Psoas muscle (tissue), 8 donors: Measurements from ENCODE around the gene MGLL. TPM values are rescaled to one million over a fixed set of nuclear protein-coding genes. Genes with fewer than 3 reads are reported as not detected.
A peak's percentile ranks its signal among the peaks of the same experiment; 100 is the strongest.

Experiments used
- ATAC-seq, 4 donors: fragments of 200-7000 bp; cut with Tn5 transposase; one replicate each; pipeline ENCODE4 v1.9.1; 2020; ENCODE audit warnings: moderate library complexity in 3 of 4, mild to moderate bottlenecking in 2 of 4
- DNase-seq, 2 donors: peaks; one replicate each; pipeline ENCODE4 v3.0.0-alpha.2; 2020
- H3K27ac ChIP-seq: fragments of 200-600 bp; one replicate; pipeline ENCODE4 v1.8.0; 2022
- H3K27me3 ChIP-seq, 3 donors: fragments of 200-600 bp in 1 of 3; one replicate each; pipeline versions ENCODE4 v1.6.1 to v1.8.0; 2013 to 2022; ENCODE audit warnings: low read length in 2 of 3, mild to moderate bottlenecking in 2 of 3, moderate library complexity in 1 of 3; ENCODE audit not compliant: insufficient read depth in 3 of 3
- H3K36me3 ChIP-seq, 2 donors: fragments of 200-600 bp in 1 of 2; one replicate each; pipeline versions ENCODE4 v1.6.1 to v1.8.0; 2013 to 2022; ENCODE audit warnings: low read depth in 1 of 2, mild to moderate bottlenecking in 1 of 2, moderate library complexity in 1 of 2; ENCODE audit not compliant: insufficient read depth in 1 of 2
- H3K4me1 ChIP-seq: fragments of 200-600 bp; one replicate; pipeline ENCODE4 v1.8.0; 2022
- H3K4me3 ChIP-seq: fragments of 200-600 bp; one replicate; pipeline ENCODE4 v1.8.0; 2022; ENCODE audit warnings: mild to moderate bottlenecking
- H3K9me3 ChIP-seq: fragments of 200-600 bp; one replicate; pipeline ENCODE4 v1.8.0; 2022
- WGBS, 3 donors: extraction: QIAGEN DNeasy Blood & Tissue Kit; methylation state at CpG; one replicate each; pipeline versions ENCODE4 v1.1.6 to v1.1.7; 2013; 5-methylcytosine and 5-hydroxymethylcytosine counted together
- intact Hi-C, 2 donors: fragments of 100-400 bp; cut with DNase I; formaldehyde crosslinking; loops; one replicate each; pipeline versions ENCODE4 v1.11.0 to v1.14.2; 2022
- polyA plus RNA-seq, 3 donors: library from polyadenylated mRNA; stranded (reverse); fragments of 200-250 nt; gene quantifications; one replicate each; pipeline ENCODE4 v1.2.3, GENCODE V29; 2013
- total RNA-seq, 4 donors: library from RNA; stranded (reverse); fragmentation: NEBNext Ultra II Directional in 2 of 4; extraction: Animal tissue kit (Norgen Biotek cat#: 25700) in 2 of 4; gene quantifications; one replicate each; pipeline versions ENCODE4 v1.2.1 to v1.2.4, GENCODE V29; 2021 to 2023
- TF ChIP-seq, protein P1 (sequence below): fragments of 200-600 bp; IDR thresholded peaks from one replicate; pipeline ENCODE4 v1.8.0; 2022; ENCODE audit warnings: antibody characterized with exemption
- donor health status: healthy with polysubstance abuse.
- donor health status: DM: no; HTN: no; CAD: no; lungs with moderate emphysema.
- donor health status: Bipolar disorder and iron deficiency.
- donor health status: healthy.
- donor health status: DM: yes; HTN: yes; CAD: no.
- donor health status: DM: no; HTN: no; CAD: no.
- donor health status: DM: no; HTN: no; CAD: no.
- donor health status: DM: yes; HTN: yes; CAD: no.

Gene MGLL
- total and polyA plus RNA-seq, 7 donors, result 32.8 to 85.6 (median 63.0) TPM

DNA sequence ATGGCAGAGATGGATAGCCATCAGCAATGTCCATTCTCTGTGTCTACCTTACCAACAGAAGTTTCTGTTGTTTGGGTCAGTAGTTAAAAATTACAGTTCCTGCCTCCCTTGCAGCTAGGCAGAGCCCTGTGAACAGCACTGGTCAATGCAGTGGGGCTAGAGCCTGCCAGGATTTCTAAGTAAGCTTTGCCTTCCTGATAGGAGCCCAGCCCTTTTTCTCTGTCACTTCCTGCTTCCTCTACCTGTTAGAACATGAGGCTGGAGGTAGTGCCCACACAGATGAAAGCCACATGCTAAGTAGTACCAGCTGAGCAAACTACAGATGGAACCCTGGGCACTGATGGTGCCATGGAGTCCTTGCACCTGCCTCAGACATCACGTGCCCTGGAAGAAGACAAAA lies 45.0 kb downstream of the MGLL start:
- Histone ChIP-seq H3K27me3 (no peaks in the 10 kb centered on the region), H3K4me3 (no peak overlapping the region), H3K36me3 (peaks cover 2 to 10% of the 10 kb centered on the region in 2 donors), H3K4me1 (peaks cover 66% of the 10 kb centered on the region), H3K9me3 (no peaks in the 10 kb centered on the region), H3K27ac (peak overlapping the region; percentile 84)
- no peak for DNase-seq
- ATAC-seq, result no peak
- TF ChIP-seq, protein P1, sequence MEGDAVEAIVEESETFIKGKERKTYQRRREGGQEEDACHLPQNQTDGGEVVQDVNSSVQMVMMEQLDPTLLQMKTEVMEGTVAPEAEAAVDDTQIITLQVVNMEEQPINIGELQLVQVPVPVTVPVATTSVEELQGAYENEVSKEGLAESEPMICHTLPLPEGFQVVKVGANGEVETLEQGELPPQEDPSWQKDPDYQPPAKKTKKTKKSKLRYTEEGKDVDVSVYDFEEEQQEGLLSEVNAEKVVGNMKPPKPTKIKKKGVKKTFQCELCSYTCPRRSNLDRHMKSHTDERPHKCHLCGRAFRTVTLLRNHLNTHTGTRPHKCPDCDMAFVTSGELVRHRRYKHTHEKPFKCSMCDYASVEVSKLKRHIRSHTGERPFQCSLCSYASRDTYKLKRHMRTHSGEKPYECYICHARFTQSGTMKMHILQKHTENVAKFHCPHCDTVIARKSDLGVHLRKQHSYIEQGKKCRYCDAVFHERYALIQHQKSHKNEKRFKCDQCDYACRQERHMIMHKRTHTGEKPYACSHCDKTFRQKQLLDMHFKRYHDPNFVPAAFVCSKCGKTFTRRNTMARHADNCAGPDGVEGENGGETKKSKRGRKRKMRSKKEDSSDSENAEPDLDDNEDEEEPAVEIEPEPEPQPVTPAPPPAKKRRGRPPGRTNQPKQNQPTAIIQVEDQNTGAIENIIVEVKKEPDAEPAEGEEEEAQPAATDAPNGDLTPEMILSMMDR, result no peak
- intact Hi-C loops, result no loop called here
- 88 to 93% (median 89%) methylated on average over 1 of the region's 1 CpG for WGBS, 3 donors

DNA sequence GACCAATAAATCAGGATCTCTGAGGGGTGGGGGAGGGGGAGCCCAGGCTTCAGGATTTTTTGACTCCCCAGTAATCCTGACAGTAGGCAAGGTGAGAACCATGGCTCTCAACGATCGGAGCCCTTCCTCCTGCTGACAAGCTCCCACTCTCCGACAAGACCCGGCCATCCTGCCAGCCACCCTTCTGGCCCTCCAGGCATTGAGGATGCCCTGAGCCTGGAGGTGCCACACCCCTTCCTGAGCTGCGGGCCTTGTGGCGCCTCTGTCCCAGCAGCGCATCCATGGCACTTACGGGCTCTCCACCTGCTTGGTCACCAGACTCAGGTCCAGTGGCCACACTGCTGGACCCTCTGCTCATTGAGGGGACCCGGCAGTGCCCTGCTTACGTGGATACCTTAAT lies 46.0 kb downstream of the MGLL start:
- no peak for ATAC-seq
- Histone ChIP-seq H3K27ac (peak overlapping the region; percentile 84), H3K27me3 (no peaks in the 10 kb centered on the region), H3K36me3 (peaks cover 2 to 7% of the 10 kb centered on the region in 2 donors), H3K9me3 (no peaks in the 10 kb centered on the region), H3K4me1 (peaks cover 76% of the 10 kb centered on the region), H3K4me3 (peak overlapping the region; percentile 17)
- 75 to 91% (median 85%) methylated on average over 10 of the region's 10 CpGs for WGBS, 3 donors
- intact Hi-C loops, result no loop called here
- peak in 1 of 2 donors; percentile 56 for DNase-seq
- TF ChIP-seq, protein P1, result no peak

DNA sequence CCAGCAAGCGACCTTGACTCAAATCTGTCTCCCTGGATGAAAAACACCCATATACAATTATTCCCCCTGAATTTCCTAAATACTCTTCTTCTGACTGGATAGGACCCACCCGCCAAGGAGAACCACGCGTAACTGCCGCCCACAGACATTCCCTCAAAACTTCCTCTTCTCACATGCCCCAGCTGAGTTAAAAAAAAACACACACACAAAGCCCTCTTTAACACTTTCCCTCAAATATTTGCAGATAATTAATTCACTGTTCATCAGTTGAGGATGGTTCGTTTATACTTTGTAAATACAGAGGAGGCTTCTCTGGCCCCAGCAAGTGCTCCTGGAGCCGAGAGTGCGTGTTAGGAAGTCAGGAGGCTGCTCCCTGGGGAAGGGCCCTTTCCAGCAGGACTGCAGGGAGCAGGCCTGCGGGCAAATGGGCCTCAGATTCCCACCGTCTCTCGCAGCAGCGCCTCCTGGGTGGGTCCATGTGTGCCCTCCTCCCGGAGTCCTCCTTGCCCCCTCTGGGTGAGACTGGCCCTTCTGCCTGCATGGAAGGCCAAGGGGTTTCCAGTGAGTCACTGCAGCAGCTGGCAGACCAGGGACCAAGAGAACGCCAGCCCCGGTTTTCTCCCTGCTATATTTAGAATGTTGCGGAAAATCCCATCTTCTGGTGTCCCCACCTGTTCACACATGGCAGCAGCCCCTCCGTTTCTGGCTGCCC lies 46.8 kb downstream of the MGLL start:
- no peaks in the 10 kb centered on the region for H3K9me3 ChIP-seq
- H3K4me3 ChIP-seq, result peak overlapping the region; percentile 17
- H3K27ac ChIP-seq, result peak overlapping the region; percentile 84
- TF ChIP-seq, protein P1, result no peak
- H3K36me3 ChIP-seq, result peaks cover 0 to 2% of the 10 kb centered on the region in 2 donors
- WGBS, 3 donors, result 11 to 16% (median 15%) methylated on average over 17 of the region's 17 CpGs
- peak; percentile 57 to 77 for DNase-seq
- H3K4me1 ChIP-seq, result peaks cover 76% of the 10 kb centered on the region
- peak; percentile 78 to 89 (median 84) for ATAC-seq
- H3K27me3 ChIP-seq, result no peaks in the 10 kb centered on the region
- intact Hi-C loops, result no loop called here

DNA sequence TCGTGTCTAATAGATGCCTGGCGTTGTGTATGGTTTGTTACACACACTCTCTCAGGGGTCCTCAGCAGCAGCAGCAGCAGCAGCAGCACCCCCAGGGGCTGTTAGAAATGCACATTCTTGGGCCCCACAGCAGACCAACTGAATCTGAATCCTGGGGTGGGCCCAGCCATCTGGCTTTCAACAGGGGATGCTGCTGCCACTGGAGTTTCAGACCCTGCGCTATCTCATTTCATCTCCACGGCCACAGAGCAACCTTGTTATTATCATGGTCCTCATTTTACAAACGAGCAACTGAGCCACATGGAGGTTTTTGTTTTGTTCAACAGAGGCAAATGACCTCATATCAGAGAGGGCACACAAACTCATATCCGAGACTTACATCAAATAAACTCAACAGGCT lies 47.7 kb downstream of the MGLL start:
- no peaks in the 10 kb centered on the region for H3K36me3 ChIP-seq

More for the DNA sequence above, 47.7 kb downstream of the MGLL start:
- H3K4me3 ChIP-seq, result no peak overlapping the region
- DNase-seq, result peak in 1 of 2 donors; percentile 22
- H3K27ac ChIP-seq, result peak overlapping the region; percentile 84
- peaks cover 68% of the 10 kb centered on the region for H3K4me1 ChIP-seq
- 71 to 83% (median 76%) methylated on average over 6 of the region's 6 CpGs for WGBS, 3 donors
- intact Hi-C loops, result no loop called here
- no peak for ATAC-seq
- no peaks in the 10 kb centered on the region for H3K27me3 ChIP-seq
- H3K9me3 ChIP-seq, result no peaks in the 10 kb centered on the region
- TF ChIP-seq, protein P1, result no peak
